Measurements from ENCODE around the gene HLCS.
A peak's percentile ranks its signal among the peaks of the same experiment; 100 is the strongest.

The HLCS gene

GRCh38 chr21:36718951-36719501 lies 247.4 kb downstream of the HLCS start:
- H3K36me3 Mint-ChIP-seq (ENCODE audit: low read depth) = no peaks in the 10 kb centered on the region
- H3K27ac Mint-ChIP-seq = no peak overlapping the region
- H3K27me3 Mint-ChIP-seq = peaks cover 53% of the 10 kb centered on the region
- H3K4me3 Mint-ChIP-seq = no peak overlapping the region
- H3K4me1 Mint-ChIP-seq (ENCODE audit: low read depth) = no peaks in the 10 kb centered on the region
- no peaks in the 10 kb centered on the region for H3K9me3 Mint-ChIP-seq

GRCh38 chr21:36717976-36718375 lies 248.5 kb downstream of the HLCS start:
- Mint-ChIP-seq H3K27me3 (peaks cover 64% of the 10 kb centered on the region), H3K4me3 (no peak overlapping the region), H3K4me1 (ENCODE audit: low read depth) (no peaks in the 10 kb centered on the region), H3K9me3 (no peaks in the 10 kb centered on the region), H3K36me3 (ENCODE audit: low read depth) (no peaks in the 10 kb centered on the region), H3K27ac (no peak overlapping the region)

GRCh38 chr21:36716836-36717235 lies 249.6 kb downstream of the HLCS start:
- H3K9me3 Mint-ChIP-seq = no peaks in the 10 kb centered on the region
- no peaks in the 10 kb centered on the region for H3K4me1 Mint-ChIP-seq (ENCODE audit: low read depth)
- no peaks in the 10 kb centered on the region for H3K36me3 Mint-ChIP-seq (ENCODE audit: low read depth)
- peaks cover 69% of the 10 kb centered on the region for H3K27me3 Mint-ChIP-seq
- H3K4me3 Mint-ChIP-seq = no peak overlapping the region
- H3K27ac Mint-ChIP-seq = no peak overlapping the region

GRCh38 chr21:36716387-36716786 lies 250.1 kb downstream of the HLCS start:
- no peak overlapping the region for H3K27ac Mint-ChIP-seq
- H3K36me3 Mint-ChIP-seq (ENCODE audit: low read depth) = no peaks in the 10 kb centered on the region
- H3K9me3 Mint-ChIP-seq = no peaks in the 10 kb centered on the region
- peaks cover 72% of the 10 kb centered on the region for H3K27me3 Mint-ChIP-seq
- H3K4me3 Mint-ChIP-seq = no peak overlapping the region
- H3K4me1 Mint-ChIP-seq (ENCODE audit: low read depth) = no peaks in the 10 kb centered on the region

- Mint-ChIP-seq H3K4me1 (ENCODE audit: low read depth) (peaks cover 4% of the 10 kb centered on the region), H3K36me3 (ENCODE audit: low read depth) (no peaks in the 10 kb centered on the region), H3K27ac (no peak overlapping the region), H3K27me3 (peaks cover 88% of the 10 kb centered on the region), H3K9me3 (no peaks in the 10 kb centered on the region), H3K4me3 (no peak overlapping the region)
Measured at GRCh38 chr21:36713746-36714145, 252.7 kb downstream of the HLCS start.

- H3K27me3 Mint-ChIP-seq = peaks cover 88% of the 10 kb centered on the region
- peaks cover 26% of the 10 kb centered on the region for H3K4me1 Mint-ChIP-seq (ENCODE audit: low read depth)
- H3K27ac Mint-ChIP-seq = no peak overlapping the region
- no peaks in the 10 kb centered on the region for H3K36me3 Mint-ChIP-seq (ENCODE audit: low read depth)
- no peaks in the 10 kb centered on the region for H3K9me3 Mint-ChIP-seq
- H3K4me3 Mint-ChIP-seq = no peak overlapping the region
Measured at GRCh38 chr21:36710729-36711048, 255.8 kb downstream of the HLCS start.

- Mint-ChIP-seq H3K4me3 (no peak overlapping the region), H3K9me3 (no peaks in the 10 kb centered on the region), H3K36me3 (ENCODE audit: low read depth) (no peaks in the 10 kb centered on the region), H3K4me1 (ENCODE audit: low read depth) (peaks cover 32% of the 10 kb centered on the region), H3K27me3 (peaks cover 88% of the 10 kb centered on the region), H3K27ac (no peak overlapping the region)
Measured at GRCh38 chr21:36709868-36710728, 256.4 kb downstream of the HLCS start.

GRCh38 chr21:36709030-36709867 lies 257.2 kb downstream of the HLCS start:
- no peaks in the 10 kb centered on the region for H3K36me3 Mint-ChIP-seq (ENCODE audit: low read depth)
- H3K27me3 Mint-ChIP-seq = peaks cover 83% of the 10 kb centered on the region
- no peaks in the 10 kb centered on the region for H3K9me3 Mint-ChIP-seq
- no peak overlapping the region for H3K27ac Mint-ChIP-seq
- H3K4me1 Mint-ChIP-seq (ENCODE audit: low read depth) = peaks cover 37% of the 10 kb centered on the region
- no peak overlapping the region for H3K4me3 Mint-ChIP-seq

- Mint-ChIP-seq H3K9me3 (no peaks in the 10 kb centered on the region), H3K36me3 (ENCODE audit: low read depth) (no peaks in the 10 kb centered on the region), H3K4me3 (peak overlapping the region; percentile 23), H3K27me3 (peaks cover 82% of the 10 kb centered on the region), H3K27ac (no peak overlapping the region), H3K4me1 (ENCODE audit: low read depth) (peaks cover 41% of the 10 kb centered on the region)
Measured at GRCh38 chr21:36708286-36709029, 258.0 kb downstream of the HLCS start.

- peaks cover 82% of the 10 kb centered on the region for H3K27me3 Mint-ChIP-seq
- no peaks in the 10 kb centered on the region for H3K9me3 Mint-ChIP-seq
- H3K36me3 Mint-ChIP-seq (ENCODE audit: low read depth) = no peaks in the 10 kb centered on the region
- peaks cover 41% of the 10 kb centered on the region for H3K4me1 Mint-ChIP-seq (ENCODE audit: low read depth)
- no peak overlapping the region for H3K4me3 Mint-ChIP-seq
- H3K27ac Mint-ChIP-seq = no peak overlapping the region
Measured at GRCh38 chr21:36707763-36708285, 258.6 kb downstream of the HLCS start.

- Mint-ChIP-seq H3K4me1 (ENCODE audit: low read depth) (peaks cover 41% of the 10 kb centered on the region), H3K9me3 (no peaks in the 10 kb centered on the region), H3K27ac (no peak overlapping the region), H3K27me3 (peaks cover 82% of the 10 kb centered on the region), H3K4me3 (no peak overlapping the region), H3K36me3 (ENCODE audit: low read depth) (no peaks in the 10 kb centered on the region)
Measured at GRCh38 chr21:36706951-36707762, 259.3 kb downstream of the HLCS start.

- Mint-ChIP-seq H3K27me3 (peaks cover 84% of the 10 kb centered on the region), H3K4me1 (ENCODE audit: low read depth) (peaks cover 45% of the 10 kb centered on the region), H3K36me3 (ENCODE audit: low read depth) (no peaks in the 10 kb centered on the region), H3K9me3 (no peaks in the 10 kb centered on the region), H3K27ac (no peak overlapping the region), H3K4me3 (peak overlapping the region; percentile 13)
Measured at GRCh38 chr21:36706482-36706852, 260.0 kb downstream of the HLCS start.

GRCh38 chr21:36705679-36706481 lies 260.6 kb downstream of the HLCS start:
- no peaks in the 10 kb centered on the region for H3K9me3 Mint-ChIP-seq
- peaks cover 81% of the 10 kb centered on the region for H3K27me3 Mint-ChIP-seq
- no peak overlapping the region for H3K4me3 Mint-ChIP-seq
- no peaks in the 10 kb centered on the region for H3K36me3 Mint-ChIP-seq (ENCODE audit: low read depth)
- H3K27ac Mint-ChIP-seq = no peak overlapping the region
- peaks cover 45% of the 10 kb centered on the region for H3K4me1 Mint-ChIP-seq (ENCODE audit: low read depth)

Data from stimulated activated naive CD8-positive, alpha-beta T cell treated with anti-CD3 and anti-CD28 coated beads, Interleukin-15, Interleukin-2, amounts not matched to agents 100 ng/mL and 50 ng/mL, for 24 hours (primary cell).